HepG2 (cell line): ENCODE measurements around the gene SKIC2. TPM values are rescaled to one million over a fixed set of nuclear protein-coding genes. Genes with fewer than 3 reads are reported as not detected.

ENCODE experiments used
- ATAC-seq: fragments of 200-7000 bp; cut with Tn5 transposase; 3 replicates; pipeline ENCODE4 v1.9.1; 2020; ENCODE audit warnings: mild to moderate bottlenecking, moderate library complexity
- BruUV-seq: library from RNA; stranded (reverse); fragments of 400-500 nt; replicated peaks from 2 replicates; lab custom pipeline; 2021; lab: Mats Ljungman, UMichigan
- CTCF ChIA-PET: fragments of 300-600 bp; formaldehyde crosslinking; extraction: SDS; loops from one replicate; lab custom pipeline; 2021; ENCODE audit warnings: low total read pairs, inconsistent platforms, low intra/inter-chr PET ratio; lab: Yijun Ruan, JAX
- POLR2A ChIA-PET: fragments of 350-600 bp; sonication (Branson Sonifier 250); formaldehyde crosslinking; loops from one replicate; lab custom pipeline; 2020; ENCODE audit warnings: antibody characterized with exemption, inconsistent platforms; lab: Yijun Ruan, JAX
- DNase-seq: peaks from one replicate; pipeline ENCODE4 v3.0.0-alpha.2; 2015; ENCODE audit warnings: low spot score
- FAIRE-seq: peaks from 3 replicates; lab custom pipeline; 2011; peaks lifted over from hg19 to GRCh38; lab: Jason Lieb, UNC
- H2AFZ ChIP-seq: one replicate; pipeline ENCODE4 v1.6.1; 2011; ENCODE audit warnings: low read length, inconsistent platforms
- H3K27ac ChIP-seq: fragments of 300-600 bp; 3 replicates; pipeline ENCODE4 v1.8.0; 2011; ENCODE audit warnings: mixed run types, mild to moderate bottlenecking, mixed read lengths, low read length, inconsistent platforms; ENCODE audit not compliant: insufficient read depth; ENCODE audit errors: extremely low read length
- H3K27me3 ChIP-seq, 2 experiments: fragments of 200-600 bp in 1 of 2; 2 replicates in 1 of 2; 3 replicates in 1 of 2; pipeline versions ENCODE4 v1.6.0 to v1.8.0; 2011; ENCODE audit warnings: low read length in 2 of 2, mild to moderate bottlenecking in 2 of 2, moderate library complexity in 2 of 2, inconsistent platforms in 1 of 2; ENCODE audit not compliant: insufficient read depth in 2 of 2, control insufficient read depth in 1 of 2
- H3K36me3 ChIP-seq, 2 experiments: fragments of 200-600 bp in 1 of 2; replicated peaks in 1 of 2; 2 replicates in 1 of 2; 3 replicates in 1 of 2; pipeline versions ENCODE4 v1.5.1 to v1.8.0; 2011; ENCODE audit warnings: low read length in 2 of 2, inconsistent platforms in 1 of 2; ENCODE audit not compliant: insufficient read depth in 2 of 2, control insufficient read depth in 1 of 2
- H3K4me1 ChIP-seq: 2 replicates; pipeline ENCODE4 v1.5.1; 2012; ENCODE audit warnings: low read length, inconsistent platforms; ENCODE audit not compliant: insufficient read depth
- H3K4me2 ChIP-seq: 2 replicates; pipeline ENCODE4 v1.6.0; 2011; ENCODE audit warnings: low read depth, low read length, inconsistent platforms
- H3K4me3 ChIP-seq, 3 experiments: fragments of 200-600 bp in 1 of 3; sonication (generic), shearing (Covaris generic) in 1 of 3; replicated peaks in 1 of 3; 2 replicates each; pipeline ENCODE4 v1.5.1; 2011 to 2016; ENCODE audit warnings: low read length in 3 of 3, inconsistent platforms in 2 of 3, low read depth in 2 of 3, mild to moderate bottlenecking in 2 of 3, control low read depth in 1 of 3, mixed read lengths in 1 of 3; ENCODE audit not compliant: insufficient read depth in 1 of 3
- H3K79me2 ChIP-seq: one replicate; pipeline ENCODE4 v1.6.1; 2011; ENCODE audit warnings: low read length, inconsistent platforms; ENCODE audit not compliant: insufficient read depth
- H3K9ac ChIP-seq: 2 replicates; pipeline ENCODE4 v1.6.0; 2011; ENCODE audit warnings: mild to moderate bottlenecking, low read depth, low read length, inconsistent platforms; ENCODE audit not compliant: insufficient read depth
- H3K9me3 ChIP-seq: 2 replicates; pipeline ENCODE4 v1.5.1; 2012; ENCODE audit warnings: mild to moderate bottlenecking, low read length
- H4K20me1 ChIP-seq: 2 replicates; pipeline ENCODE4 v1.6.0; 2011; ENCODE audit warnings: inconsistent platforms, mild to moderate bottlenecking, low read length, moderate library complexity; ENCODE audit not compliant: insufficient read depth
- GMEB2 ChIP-seq: IDR thresholded peaks from 2 replicates; pipeline ENCODE4 v1.6.1; 2016; ENCODE audit warnings: missing biosample characterization, missing genetic modification reagents, low read depth
- HNRNPK ChIP-seq: fragments of 200-400 bp; formaldehyde crosslinking; IDR thresholded peaks from 2 replicates; pipeline ENCODE4 v1.6.1; 2018; ENCODE audit warnings: low read length, low read depth, moderate library complexity, mild to moderate bottlenecking; ENCODE audit not compliant: poor library complexity, severe bottlenecking
- NFYC ChIP-seq: IDR thresholded peaks from 2 replicates; pipeline ENCODE4 v1.6.1; 2016; ENCODE audit warnings: missing genetic modification reagents, missing compliant biosample characterization
- NR2F2 ChIP-seq: IDR thresholded peaks from 2 replicates; pipeline ENCODE4 v1.6.1; 2012; ENCODE audit warnings: low read depth, inconsistent platforms, borderline replicate concordance
- PCBP2 ChIP-seq: fragments of 200-400 bp; formaldehyde crosslinking; optimal IDR thresholded peaks from 2 replicates; pipeline ENCODE3; 2018; ENCODE audit warnings: low read length, low read depth; ENCODE audit not compliant: poor library complexity, severe bottlenecking
- RELA ChIP-seq: sonication (generic); formaldehyde crosslinking; IDR thresholded peaks from 2 replicates; pipeline ENCODE4 v1.4.0; 2020; ENCODE audit warnings: missing genetic modification reagents
- SMARCC2 ChIP-seq: fragments of 450-650 bp; IDR thresholded peaks from 2 replicates; pipeline ENCODE4 v1.6.1; 2017; ENCODE audit warnings: antibody characterized with exemption, mild to moderate bottlenecking
- TBX3 ChIP-seq: fragments of 450-650 bp; IDR thresholded peaks from 2 replicates; pipeline ENCODE4 v1.6.1; 2017; ENCODE audit warnings: antibody characterized with exemption, mild to moderate bottlenecking, inconsistent platforms, borderline replicate concordance
- WIZ ChIP-seq: sonication (generic); formaldehyde crosslinking; IDR thresholded peaks from 2 replicates; pipeline ENCODE4 v1.5.1; 2020; ENCODE audit warnings: mild to moderate bottlenecking, missing genetic modification reagents
- ZNF256 ChIP-seq: sonication (generic); formaldehyde crosslinking; conservative IDR thresholded peaks from 2 replicates; pipeline ENCODE4 v1.4.0; 2020; ENCODE audit warnings: missing genetic modification reagents
- ZNF512 ChIP-seq: sonication (generic); formaldehyde crosslinking; IDR thresholded peaks from 2 replicates; pipeline ENCODE4 v1.4.0; 2020; ENCODE audit warnings: mild to moderate bottlenecking, missing genetic modification reagents
- ZNF670 ChIP-seq: sonication (generic); formaldehyde crosslinking; IDR thresholded peaks from 2 replicates; pipeline ENCODE4 v1.8.0; 2022; ENCODE audit warnings: mild to moderate bottlenecking, missing genetic modification reagents, borderline replicate concordance
- WGBS: methylation state at CpG from one replicate; pipeline ENCODE4 v1.1.6; 2017; ENCODE audit warnings: low lambda C conversion rate; 5-methylcytosine and 5-hydroxymethylcytosine counted together
- in situ Hi-C: cut with HindIII; loops from 2 replicates; pipeline ENCODE4 v1.10.0; 2017; ENCODE audit warnings: low pct_unique_long_range_greater_than_20kb; ENCODE audit not compliant: extremely low pct_ligation_motif_present
- intact Hi-C: fragments of 100-400 bp; cut with micrococcal nuclease; formaldehyde crosslinking; loops from one replicate; pipeline ENCODE4 v1.10.0; 2022; ENCODE audit not compliant: unreplicated experiment
- polyA plus RNA-seq, 8 experiments: library from polyadenylated mRNA; depleted of rRNA in 3 of 8; stranded (reverse) in 7 of 8; unstranded in 1 of 8; fragments of >200 nt; fragmentation: Illumina TruSeq in 4 of 8; extraction: Trizol in 4 of 8; gene quantifications; 2 replicates each; pipeline versions ENCODE4 v1.2.1 to v1.2.3, GENCODE V29; 2011 to 2016; ENCODE audit warnings: low read depth in 4 of 8, missing spikeins in 1 of 8, mixed read lengths in 1 of 8; ENCODE audit not compliant: insufficient read depth in 1 of 8
- total RNA-seq, 5 experiments: library from RNA; depleted of rRNA; stranded (reverse); fragments of >200 nt; fragmentation: Illumina TruSeq; extraction: Trizol; gene quantifications; 2 replicates each; pipeline ENCODE4 v1.2.3, GENCODE V29; 2016; ENCODE audit warnings: low read depth in 1 of 5

The SKIC2 gene
- total and polyA plus RNA-seq, 2 of the 13 experiments (the other 11 are each of a cell fraction or from before 2014, with no cell fraction given): 67.1 to 68.4 TPM

- ChIA-PET CTCF (no interaction called here), POLR2A (interaction anchor here (1.1 to 1.7 kb wide), 3 partner anchors 9 to 33 kb away, joined by 3 to 5 read pairs (median 4); partner anchors contain the start of gene CFB)
- H3K27ac ChIP-seq: no peak overlapping the region
- no peak for ATAC-seq
- H2AFZ ChIP-seq: no peak overlapping the region
- DNase-seq: no peak
- no peak overlapping the region for H3K4me2 ChIP-seq
- TF ChIP-seq WIZ: no peak
- TF ChIP-seq ZNF256 (CRISPR knock-in tag): no peak
- TF ChIP-seq NR2F2: no peak
- no peak for TF ChIP-seq TBX3
- TF ChIP-seq ZNF670 (CRISPR knock-in tag): no peak
- no peak for TF ChIP-seq RELA (CRISPR knock-in tag)
- TF ChIP-seq NFYC (CRISPR knock-in tag): no peak
- no TSS peak for BruUV-seq
- 88% methylated on average over 5 of the region's 5 CpGs for WGBS
- in situ Hi-C loops: no loop called here
- no peaks in the 10 kb centered on the region for H4K20me1 ChIP-seq
- intact Hi-C loops: no loop called here
- H3K36me3 ChIP-seq: peaks cover 0 to 7% of the 10 kb centered on the region in 2 experiments; a peak in 2 of 5 replicates
- H3K79me2 ChIP-seq: peaks cover under 1% of the 10 kb centered on the region
- no peak overlapping the region for H3K9ac ChIP-seq
- no peak overlapping the region for H3K4me3 ChIP-seq
- no peaks in the 10 kb centered on the region for H3K9me3 ChIP-seq
- peaks cover 10% of the 10 kb centered on the region for H3K4me1 ChIP-seq
- no peak for FAIRE-seq
- no peaks in the 10 kb centered on the region for H3K27me3 ChIP-seq
These were observed 19.9 kb downstream of the SKIC2 start for GRCh38 chr6:31978831-31979230.

GRCh38 chr6:31979238-31979898 lies 20.4 kb downstream of the SKIC2 start:
- DNase-seq: no peak
- no peaks in the 10 kb centered on the region for H3K79me2 ChIP-seq
- POLR2A ChIA-PET: interaction anchor here (0.8 to 1.7 kb wide), 5 partner anchors 10 to 77 kb away, joined by 3 to 5 read pairs (median 4); partner anchors contain the start of genes CFB, NELFE, SKIC2 and ZBTB12
- H3K27me3 ChIP-seq: no peaks in the 10 kb centered on the region
- no peak overlapping the region for H3K4me3 ChIP-seq
- intact Hi-C loops (no loop called here), in situ Hi-C loops (no loop called here)
- no peak for FAIRE-seq
- H3K36me3 ChIP-seq: peaks cover 0 to 7% of the 10 kb centered on the region in 2 experiments; a peak in 2 of 5 replicates
- H2AFZ ChIP-seq: no peak overlapping the region
- ATAC-seq: no peak
- CTCF ChIA-PET: no interaction called here
- no peaks in the 10 kb centered on the region for H3K9me3 ChIP-seq
- peaks cover 7% of the 10 kb centered on the region; the same call in 1 of the 2 replicates for H3K4me1 ChIP-seq
- no peak overlapping the region for H3K4me2 ChIP-seq
- no TSS peak for BruUV-seq
- H4K20me1 ChIP-seq: no peaks in the 10 kb centered on the region
- WGBS: 87% methylated on average over 3 of the region's 3 CpGs
- H3K27ac ChIP-seq: no peak overlapping the region
- no peak overlapping the region for H3K9ac ChIP-seq
- TF ChIP-seq SMARCC2 (no peak), ZNF512 (CRISPR knock-in tag) (no peak), GMEB2 (CRISPR knock-in tag) (no peak), PCBP2 (peak; percentile 46), HNRNPK (peak; percentile 76)
